Stimulated activated CD4-positive, alpha-beta T cell treated with anti-CD3 and anti-CD28 coated beads, TNF-alpha, amount 100 ng/mL, for 24 hours (primary cell): Measurements from ENCODE around the gene LIPG.
"Not testable (repeated sequence)": the region's sequence is repeated elsewhere in the genome, so short reads cannot be mapped to it uniquely, and the experiment has no call there.

Experiments used
- DNase-seq, 3 experiments: peaks; one replicate each; pipeline ENCODE4 v3.0.0-alpha.2; 2020; ENCODE audit warnings: low read depth in 3 of 3

The LIPG gene

DNA sequence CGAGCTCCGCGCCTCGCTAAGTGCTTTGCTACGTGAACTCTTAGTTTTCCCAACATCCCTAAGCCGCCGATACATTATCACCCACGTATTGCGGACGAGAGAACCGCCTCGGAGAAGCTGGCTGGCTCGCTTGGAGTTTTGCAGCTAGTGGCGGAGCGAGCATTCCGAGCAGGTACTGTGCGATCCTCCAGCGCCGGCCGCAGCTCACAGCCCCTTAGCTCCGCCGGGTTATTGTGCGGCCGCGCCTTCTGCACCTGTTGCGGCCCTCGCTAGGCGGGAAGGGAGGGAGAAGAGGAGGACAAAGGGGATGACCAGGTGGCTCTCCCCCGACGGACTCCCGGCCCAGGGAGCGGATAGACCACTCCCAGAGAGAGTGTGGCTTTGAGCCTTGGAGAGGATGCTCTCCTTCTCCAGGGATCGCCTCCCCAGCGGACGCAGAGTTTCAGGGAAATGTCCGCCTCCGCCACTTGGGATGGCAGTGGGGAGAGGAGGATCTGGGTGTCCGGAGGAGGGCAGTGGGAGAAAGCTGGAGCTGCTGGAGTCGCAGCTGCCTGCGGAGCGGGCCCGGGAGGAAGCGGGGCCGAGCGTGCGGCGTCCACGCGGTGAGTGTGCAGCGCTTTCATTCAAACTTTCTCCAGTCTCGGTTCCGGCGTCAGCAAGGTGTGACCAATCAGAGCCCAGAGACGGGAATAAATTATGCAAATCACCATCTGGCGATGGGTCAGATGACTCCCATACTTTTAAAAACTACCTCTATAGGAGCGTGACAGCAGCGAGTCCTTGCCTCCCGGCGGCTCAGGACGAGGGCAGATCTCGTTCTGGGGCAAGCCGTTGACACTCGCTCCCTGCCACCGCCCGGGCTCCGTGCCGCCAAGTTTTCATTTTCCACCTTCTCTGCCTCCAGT is at the start of gene LIPG:
Gene LIPG, plus strand, starts transcription at position 769 of the 905 bp plus-strand sequence. CDS start 252 bp downstream, outside the sequence.
- DNase-seq = peak in 2 of 3 experiments; percentile 11 to 39

DNA sequence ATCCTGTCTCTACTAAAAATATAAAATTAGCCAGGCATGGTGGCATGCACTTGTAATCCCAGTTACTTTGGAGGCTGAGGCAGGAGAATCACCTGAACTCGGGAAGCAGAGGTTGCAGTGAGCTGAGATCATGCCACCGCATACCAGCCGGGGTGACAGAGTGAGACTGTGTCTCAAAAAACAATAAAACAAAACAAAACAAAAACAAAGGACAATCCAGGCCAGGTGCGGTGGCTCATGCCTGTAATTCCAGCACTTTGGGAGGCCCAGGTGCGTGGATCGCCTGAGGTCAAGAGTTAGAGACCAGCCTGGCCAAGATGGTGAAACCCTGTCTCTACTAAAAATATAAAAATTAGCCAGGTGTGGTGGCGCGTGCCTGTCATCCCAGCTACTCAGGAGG is 49.0 kb upstream of the LIPG start:
- not testable (repeated sequence) for DNase-seq

DNA sequence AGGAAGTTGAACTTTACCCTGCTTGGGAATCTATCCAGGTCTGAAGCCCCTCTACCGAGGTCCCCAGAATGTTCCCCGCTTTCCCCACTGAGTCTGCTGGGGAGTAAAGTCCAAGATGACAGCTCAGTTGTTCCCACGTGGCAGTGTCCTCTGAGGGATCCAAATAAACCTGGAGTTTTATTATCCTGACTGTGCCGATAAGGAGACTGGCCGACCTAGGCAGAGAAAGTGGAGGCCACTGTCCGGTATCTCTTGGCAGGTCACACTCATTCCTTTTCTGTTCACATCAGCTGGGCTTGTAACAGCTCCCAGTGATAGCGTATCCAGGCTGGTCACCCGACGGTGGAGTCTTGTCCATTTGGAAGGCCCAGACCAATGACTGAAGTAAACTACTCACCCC is 47.3 kb upstream of the LIPG start:
- DNase-seq = no peak

DNA sequence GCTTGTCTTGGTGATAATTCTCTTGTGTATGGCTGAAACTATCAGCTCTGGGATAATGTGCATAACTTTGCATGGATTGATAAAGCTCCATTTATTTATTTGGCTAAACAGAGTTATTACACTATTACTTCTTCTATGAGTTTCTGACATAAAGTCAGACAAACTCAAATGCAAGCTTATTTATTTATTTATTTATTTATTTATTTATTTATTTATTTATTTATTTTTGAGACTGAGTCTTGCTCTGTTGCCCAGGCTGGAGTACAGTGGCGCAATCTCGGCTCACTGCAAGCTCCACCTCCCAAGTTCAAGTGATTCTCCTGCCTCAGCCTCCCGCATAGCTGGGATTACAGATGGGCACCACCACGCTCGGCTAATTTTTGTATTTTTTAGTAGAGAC is 46.9 kb upstream of the LIPG start:
- not testable (repeated sequence) for DNase-seq

DNA sequence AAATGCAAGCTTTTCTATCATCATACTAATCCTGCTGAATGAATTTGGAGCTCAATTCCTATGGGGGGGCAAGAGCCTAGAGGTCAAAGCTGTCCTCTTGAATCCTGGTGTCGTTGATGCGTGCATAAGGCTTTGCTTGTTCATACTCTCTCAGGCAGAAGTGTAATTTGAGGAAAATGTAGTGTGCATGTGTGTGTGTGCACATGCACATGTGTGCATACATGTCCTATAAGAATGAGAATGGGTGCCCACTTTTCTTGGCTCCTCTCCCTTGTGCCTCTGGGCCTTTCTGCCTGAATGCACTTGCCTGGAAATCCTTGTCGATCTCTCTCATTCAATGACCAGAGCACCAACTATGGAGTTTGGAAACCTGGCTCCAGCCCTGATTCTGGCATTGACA is 46.3 kb upstream of the LIPG start:
- DNase-seq = no peak

DNA sequence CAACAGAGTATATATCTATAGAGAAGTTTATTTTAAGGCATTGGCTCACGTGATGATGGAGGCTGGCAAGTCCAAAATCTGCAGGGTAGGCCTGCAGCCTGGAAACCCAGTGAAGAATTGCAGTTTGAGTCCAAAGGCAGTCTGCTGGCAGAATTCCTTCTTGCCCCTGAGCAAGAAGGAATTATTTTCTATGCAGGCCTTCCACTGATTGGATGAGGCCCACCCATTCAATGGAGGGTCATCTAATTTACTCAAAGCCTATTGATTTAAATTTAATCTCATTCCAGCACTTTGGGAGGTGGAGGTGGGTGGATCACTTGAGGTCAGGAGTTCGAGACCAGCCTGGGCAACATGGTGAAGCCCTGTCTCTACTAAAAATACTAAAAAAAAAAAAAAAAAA is 44.4 kb upstream of the LIPG start:
- DNase-seq = no peak

DNA sequence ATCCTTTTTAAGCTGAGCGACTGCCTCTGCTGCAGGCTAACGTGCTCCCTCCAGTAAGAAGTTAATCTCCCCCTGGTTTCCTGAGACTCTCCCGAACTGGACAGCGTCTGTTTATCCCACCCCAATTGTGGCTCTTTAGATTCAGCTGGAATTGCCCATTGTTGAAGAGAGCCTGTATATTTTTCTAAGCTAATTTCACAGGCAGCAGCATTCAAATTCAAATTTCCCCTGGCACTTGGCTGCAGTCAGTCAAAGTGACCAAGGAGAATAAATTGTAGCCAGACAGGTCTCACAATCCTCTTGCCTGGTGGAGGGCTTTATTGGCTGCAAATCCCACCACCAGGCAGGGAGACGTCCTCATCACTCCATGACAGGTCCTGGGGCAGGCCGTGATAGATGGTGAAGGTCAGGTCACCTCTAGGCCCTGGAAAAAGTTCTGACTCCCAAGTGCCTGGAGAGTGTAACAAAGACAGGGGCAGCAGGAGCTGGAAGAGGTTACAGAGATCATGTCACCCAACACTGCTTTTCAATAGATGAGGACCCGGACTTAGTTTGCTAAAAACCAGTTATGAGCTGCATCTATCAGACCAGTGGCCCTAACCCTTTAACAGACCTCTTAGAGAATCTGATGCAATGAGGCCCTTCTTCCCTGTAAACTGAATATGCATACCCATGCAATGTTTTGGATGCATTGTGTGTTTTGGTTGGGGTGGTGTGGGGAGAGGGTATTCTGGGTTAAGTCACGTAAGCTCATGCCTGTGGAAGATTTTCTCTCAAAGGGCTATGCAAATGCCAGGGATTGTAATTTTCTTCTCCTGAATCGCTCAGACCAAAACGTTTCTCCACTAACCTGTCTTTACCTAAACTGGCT is 42.5 kb upstream of the LIPG start:
- no peak for DNase-seq

DNA sequence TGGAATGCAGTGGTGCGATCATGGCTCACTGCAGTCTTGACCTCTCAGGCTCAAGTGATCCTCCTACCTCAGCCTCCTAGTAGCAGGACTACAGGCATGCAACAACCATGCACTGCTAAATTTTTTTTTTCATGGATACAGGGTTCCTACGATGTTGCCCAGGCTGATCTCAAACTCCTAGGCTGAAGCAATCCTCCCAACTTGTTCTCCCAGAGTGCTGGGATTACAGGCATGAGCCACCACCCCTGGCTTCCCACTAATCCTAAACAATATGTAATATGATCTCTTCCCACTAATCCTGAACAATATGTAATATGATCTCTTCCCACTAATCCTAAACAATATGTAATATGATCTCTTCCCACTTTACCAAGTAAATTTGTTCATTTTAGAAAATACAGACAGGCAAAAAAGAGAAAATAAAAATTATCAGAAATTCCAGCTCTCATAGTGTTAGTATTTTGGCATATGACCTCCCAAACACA is 41.2 kb upstream of the LIPG start:
- DNase-seq = no peak

DNA sequence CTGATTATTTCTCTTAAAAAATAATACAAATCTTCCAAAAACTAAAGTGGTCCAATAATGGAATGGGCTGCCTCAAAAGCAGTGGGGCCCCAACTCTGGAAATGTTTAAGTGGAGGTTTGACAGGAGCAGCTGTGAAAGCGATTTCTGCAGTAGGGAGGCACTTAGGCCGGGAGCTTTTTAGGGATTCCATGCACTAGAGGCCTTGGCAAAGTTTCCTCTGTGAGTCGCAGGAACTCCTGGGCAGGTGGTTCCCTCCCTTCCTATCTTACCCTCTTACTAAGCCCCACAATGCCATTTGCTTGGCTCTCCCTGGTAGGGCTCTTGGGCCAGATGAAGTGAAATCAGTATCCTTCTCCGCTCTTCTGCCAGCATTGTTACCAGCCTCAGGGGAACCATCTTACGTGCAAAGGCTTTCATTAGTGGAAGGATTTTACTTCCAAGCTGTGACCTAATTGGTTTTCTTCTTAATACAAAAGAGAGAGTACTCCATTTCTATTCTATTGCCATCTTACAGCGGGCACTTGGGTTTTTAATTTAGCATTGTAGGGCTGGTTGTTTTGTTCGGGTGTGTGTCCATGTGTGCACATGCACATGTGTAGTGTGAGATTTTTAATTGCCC is 40.5 kb upstream of the LIPG start:
- DNase-seq = no peak

DNA sequence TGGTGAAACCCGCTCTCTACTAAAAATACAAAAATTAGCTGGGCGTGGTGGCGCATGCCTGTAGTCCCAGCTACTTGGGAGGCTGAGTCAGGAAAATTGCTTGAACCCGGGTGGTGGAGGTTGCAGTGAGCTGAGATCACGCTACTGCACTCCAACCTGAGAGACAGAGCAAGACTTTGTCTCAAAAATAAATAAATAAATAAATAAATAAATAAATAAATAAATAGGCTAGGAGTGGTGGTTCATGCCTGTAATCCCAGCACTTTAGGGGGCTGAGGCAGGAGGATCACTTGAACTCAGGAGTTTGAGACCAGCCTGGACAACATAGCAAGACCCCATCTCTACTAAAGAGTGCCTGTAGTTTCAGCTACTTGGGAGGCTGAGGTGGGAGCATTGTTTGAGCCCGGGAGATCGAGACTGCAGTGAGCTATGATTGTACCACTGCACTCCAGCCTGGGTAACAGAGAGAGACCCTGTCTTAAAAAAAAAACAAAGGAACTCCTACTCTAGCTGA is 38.2 kb upstream of the LIPG start:
- not testable (repeated sequence) for DNase-seq

DNA sequence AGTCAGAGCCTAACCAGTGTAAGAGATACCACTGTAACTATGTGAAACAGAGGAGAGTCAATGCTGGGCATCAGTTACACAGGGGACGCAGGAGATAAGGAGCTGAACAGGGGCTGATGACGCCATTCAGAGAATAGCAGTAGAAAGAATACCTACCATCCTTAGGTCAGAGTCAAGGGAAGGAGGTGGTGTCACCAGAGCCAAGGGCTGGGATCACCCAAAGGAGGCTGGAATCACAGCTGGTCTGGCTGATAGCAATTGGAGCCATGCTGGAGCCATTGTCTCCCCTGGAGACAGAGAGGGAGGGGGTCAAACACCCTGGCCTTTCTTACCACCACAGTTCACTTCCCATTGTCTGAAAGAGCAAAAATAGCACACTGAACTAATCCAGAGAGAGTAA is 37.5 kb upstream of the LIPG start:
- no peak for DNase-seq

DNA sequence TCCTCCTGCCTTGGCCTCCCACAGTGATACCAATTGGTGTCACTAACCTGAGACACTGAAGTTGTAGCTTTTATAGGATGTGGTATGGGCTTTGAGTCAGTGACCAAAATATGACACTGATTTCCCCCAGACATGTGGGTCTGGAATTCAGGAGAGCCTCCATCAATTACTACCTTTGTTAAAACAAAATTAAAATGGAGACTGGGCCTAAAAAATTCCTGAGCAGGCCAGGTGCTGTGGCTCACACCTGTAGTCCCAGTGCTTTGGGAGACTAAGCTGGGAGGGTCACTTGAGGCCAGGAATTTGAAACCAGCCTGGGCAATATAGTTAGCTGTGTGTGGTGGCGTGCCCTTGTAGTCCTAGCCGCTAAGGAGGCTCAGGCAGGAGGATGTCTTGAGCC is 36.9 kb upstream of the LIPG start:
- DNase-seq = no peak

DNA sequence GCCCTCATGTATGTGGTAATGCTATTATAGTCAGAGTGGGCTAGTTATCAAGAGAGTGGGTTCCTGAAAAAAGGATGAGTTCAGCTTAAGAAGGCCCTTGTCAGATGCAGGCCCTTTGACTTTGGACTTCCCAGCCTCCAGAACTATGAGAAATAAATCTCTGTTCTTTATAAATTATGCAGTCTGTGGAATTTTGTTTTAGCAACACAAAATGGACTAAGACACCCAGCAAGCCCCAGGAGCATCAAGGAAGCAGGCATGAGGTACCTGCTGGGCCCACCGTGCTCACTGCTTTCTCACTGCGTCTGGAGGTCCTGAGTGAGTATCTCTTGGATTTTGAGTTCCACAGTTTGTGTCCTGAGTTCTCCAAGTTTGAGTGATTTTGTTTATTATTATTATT is 35.9 kb upstream of the LIPG start:
- DNase-seq = no peak

DNA sequence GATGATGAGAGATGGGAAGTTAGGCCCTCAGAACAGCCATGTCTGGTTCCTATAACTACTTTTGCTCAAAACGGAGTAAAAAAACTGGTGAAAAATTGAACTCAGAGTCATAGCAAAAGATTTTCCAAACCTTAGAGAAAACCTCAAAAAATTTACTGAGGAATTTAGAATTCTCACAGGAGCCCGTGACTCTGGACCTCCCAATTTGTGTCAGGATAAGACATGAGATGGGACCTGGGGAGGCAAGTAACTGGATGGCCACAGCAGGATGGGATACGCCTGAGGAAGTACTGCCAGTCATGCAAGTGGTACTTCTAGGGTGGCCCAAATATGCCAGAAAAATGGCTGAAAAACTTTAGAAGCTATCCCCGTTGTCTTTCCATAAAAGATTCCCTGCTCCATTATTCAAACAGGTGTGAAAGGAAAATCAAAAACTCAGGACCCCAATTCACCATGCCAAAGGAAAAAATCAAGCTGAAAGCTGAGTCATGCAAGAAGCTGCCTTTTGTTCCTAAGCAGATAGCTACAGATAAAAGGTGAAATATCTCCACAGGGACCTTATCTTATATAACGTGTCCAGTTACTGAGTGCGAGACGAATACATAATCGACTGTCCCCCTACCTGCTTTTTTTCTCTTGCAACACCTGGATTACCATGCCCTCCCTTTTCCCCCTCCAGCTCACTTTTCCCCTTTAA is 34.1 kb upstream of the LIPG start:
- no peak for DNase-seq

DNA sequence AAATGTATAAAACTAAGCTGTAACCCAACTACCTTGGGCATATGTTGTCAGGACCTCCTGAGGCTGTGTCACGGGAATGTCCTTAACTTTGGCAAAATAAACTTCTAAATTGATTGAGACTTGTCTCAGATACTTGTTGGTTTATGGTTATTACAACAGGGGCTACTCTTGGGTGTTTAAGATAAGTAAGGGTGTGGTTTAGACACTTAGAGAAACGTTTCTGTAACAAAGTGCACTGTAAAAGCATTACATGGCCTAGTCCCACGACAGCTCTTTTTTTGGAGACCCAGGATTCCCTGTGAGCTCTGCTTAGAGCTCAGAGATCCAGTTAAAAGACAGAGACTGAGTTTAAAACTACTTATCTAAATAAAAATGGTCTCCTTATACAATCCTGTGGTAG is 32.3 kb upstream of the LIPG start:
- no peak for DNase-seq

DNA sequence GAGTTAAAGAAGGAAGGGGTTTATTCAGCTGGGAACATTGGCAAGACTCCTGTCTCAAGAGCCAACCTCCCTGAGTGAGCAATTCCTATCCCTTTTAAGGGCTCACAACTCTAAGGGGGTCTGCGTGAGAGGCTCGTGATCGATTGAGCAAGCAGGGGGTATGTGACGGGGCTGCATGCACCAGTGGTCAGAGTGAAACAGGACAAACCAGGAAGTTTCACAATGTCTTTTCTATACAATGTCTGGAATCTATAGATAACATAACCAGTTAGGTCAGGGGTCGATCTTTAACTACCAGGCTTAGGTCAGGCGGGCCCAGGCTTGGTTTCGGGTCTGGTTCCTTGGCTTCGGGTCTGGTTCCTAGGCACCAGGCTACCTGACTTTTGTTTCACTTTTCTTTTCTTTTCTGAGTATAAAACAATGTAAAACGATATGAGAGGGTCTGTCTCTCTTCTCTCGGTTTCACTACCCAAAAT is 30.1 kb upstream of the LIPG start:
- DNase-seq = no peak

DNA sequence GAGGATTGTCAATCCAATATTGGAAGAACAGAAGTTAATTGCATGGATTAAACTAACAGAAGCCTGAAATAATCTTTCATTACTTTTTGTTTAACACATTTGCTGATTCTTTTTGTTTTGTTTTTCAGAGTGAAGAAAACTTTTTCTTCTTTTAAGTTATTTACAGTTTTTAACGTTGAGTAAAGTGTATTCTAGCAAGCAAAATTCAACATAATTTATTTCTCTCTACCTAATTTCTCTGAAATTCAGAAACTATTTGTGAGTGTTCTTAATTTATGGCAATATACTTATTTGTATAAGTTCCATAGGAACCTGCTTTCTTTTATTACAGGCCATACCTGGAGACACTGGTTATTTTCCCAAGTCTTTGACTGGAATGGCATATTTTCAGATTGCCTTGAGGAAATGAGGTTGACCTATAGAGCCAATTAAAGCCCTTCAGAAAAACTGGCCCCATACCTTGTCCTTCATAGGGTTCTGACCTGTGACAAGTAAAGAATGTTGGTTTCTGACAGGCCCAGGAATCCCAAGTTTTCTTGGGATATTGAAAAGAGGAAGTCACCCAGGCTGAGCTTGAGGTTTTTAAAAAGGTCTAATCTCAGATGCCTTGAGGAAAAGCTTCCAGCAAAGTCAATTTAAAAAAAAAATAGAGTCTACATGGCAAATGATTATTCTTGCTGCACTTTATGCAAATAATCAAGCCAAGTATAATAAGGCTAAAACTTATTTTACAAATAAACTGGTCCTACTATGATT is 26.8 kb upstream of the LIPG start:
- DNase-seq = no peak

DNA sequence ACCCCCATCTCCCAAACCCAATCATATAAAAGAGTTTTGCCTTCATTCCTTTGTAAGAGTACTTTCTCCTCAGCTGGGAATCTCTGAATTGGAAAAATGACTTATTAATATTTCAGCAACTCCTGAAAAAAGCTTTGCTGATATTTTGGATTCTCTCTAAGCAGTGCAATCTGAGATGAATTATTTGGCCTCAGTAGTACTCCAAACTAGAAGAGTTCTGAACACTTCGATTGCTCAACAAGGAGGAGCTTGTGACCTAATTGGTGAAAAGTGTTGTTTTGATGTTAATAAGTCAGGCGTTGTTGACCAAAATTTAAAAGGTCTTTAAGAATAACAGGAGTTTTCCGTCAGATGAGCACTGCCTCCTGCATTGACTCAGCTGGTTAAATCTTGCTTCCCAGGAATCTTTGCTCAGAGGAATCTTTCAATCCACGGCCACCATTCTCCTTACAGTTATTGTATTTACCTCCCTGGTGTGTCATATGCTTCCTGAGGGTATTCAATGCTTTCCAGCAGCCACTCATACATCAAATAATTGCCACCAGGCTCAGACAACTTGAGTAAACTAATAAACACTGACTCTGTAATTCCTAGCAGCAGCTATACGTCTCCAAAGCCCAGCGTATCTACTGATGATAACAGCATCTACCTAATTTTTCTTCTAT is 24.5 kb upstream of the LIPG start:
- no peak for DNase-seq

DNA sequence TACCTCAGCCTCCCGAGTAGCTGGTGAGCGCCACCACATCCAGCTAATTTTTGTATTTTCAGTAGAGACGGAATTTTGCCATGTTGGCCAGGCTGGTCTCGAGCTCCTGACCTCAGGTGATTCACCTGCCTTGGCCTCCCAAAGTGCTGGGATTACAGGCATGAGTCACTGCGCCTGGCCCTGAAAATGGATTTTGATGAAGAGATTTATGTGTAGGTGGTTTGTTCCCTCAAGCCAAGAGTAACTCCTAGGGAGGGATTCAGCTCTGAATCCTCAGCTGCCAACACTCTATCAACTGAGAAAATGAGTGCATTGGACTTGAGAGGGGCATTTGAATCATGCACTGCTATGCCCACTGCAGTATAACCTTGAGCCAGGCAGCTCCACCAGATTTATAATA is 17.5 kb upstream of the LIPG start:
- DNase-seq = no peak

DNA sequence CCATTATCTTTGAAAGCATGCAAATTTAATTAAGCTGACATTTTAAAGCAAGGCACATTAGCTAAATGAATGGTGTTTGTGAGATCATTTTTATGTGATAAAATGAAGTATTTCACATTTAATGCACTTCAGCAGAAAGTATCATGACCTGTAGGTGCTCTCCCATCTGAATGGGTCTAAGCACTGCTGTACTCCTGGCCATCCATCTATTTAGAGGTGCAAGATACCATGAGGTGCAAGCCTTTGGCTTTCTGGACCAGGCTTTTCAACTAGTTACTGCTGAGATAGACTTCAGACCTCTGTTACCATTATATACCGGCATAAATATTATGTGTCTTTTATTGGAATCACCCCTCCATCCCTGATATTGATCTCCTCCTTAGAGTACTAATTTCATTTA is 15.6 kb upstream of the LIPG start:
- DNase-seq = no peak
